HG03571 (cell line): Measurements from ENCODE around the gene PLA2R1.
"Not testable (repeated sequence)": the region's sequence is repeated elsewhere in the genome, so short reads cannot be mapped to it uniquely, and the experiment has no call there.

Experiments used
- ATAC-seq: cut with Tn5 transposase; IDR thresholded peaks from one replicate; pipeline ENCODE4 v1.9.1; 2021; ENCODE audit not compliant: unreplicated experiment

PLA2R1 gene

GRCh38 chr2:160063879-160064612 is 1.6 kb upstream of the PLA2R1 start:
- ATAC-seq: no peak

- ATAC-seq: no peak
Observed at GRCh38 chr2:160063271-160063670, 856 bp upstream of the PLA2R1 start.

GRCh38 chr2:160061944-160062291 is 497 bp downstream of the PLA2R1 start:
- no peak for ATAC-seq

- no peak for ATAC-seq
Observed at GRCh38 chr2:160061533-160061932, 882 bp downstream of the PLA2R1 start.

GRCh38 chr2:160060297-160060696 is 2.1 kb downstream of the PLA2R1 start:
- no peak for ATAC-seq

GRCh38 chr2:160057356-160057755 is 5.1 kb downstream of the PLA2R1 start:
- no peak for ATAC-seq

- ATAC-seq: no peak
Observed at GRCh38 chr2:160055726-160056108, 6.7 kb downstream of the PLA2R1 start.

- no peak for ATAC-seq
Observed at GRCh38 chr2:160054984-160055725, 7.3 kb downstream of the PLA2R1 start.

GRCh38 chr2:160053946-160054345 is 8.5 kb downstream of the PLA2R1 start:
- no peak for ATAC-seq

- ATAC-seq: no peak
Observed at GRCh38 chr2:160052531-160052930, 9.9 kb downstream of the PLA2R1 start.

- ATAC-seq: no peak
Observed at GRCh38 chr2:160051371-160051800, 11.0 kb downstream of the PLA2R1 start.

GRCh38 chr2:160050147-160050546 is 12.3 kb downstream of the PLA2R1 start:
- no peak for ATAC-seq

- ATAC-seq: no peak
Observed at GRCh38 chr2:160045703-160046210, 16.7 kb downstream of the PLA2R1 start.

GRCh38 chr2:160044728-160045127 is 17.7 kb downstream of the PLA2R1 start:
- no peak for ATAC-seq

GRCh38 chr2:160043265-160043664 is 19.1 kb downstream of the PLA2R1 start:
- ATAC-seq: no peak

- no peak for ATAC-seq
Observed at GRCh38 chr2:160042054-160042453, 20.4 kb downstream of the PLA2R1 start.

GRCh38 chr2:160041091-160041490 is 21.3 kb downstream of the PLA2R1 start:
- ATAC-seq: no peak

GRCh38 chr2:160039166-160039903 is 23.1 kb downstream of the PLA2R1 start:
- ATAC-seq: no peak

- ATAC-seq: not testable (repeated sequence)
Observed at GRCh38 chr2:160038662-160039061, 23.8 kb downstream of the PLA2R1 start.

- ATAC-seq: no peak
Observed at GRCh38 chr2:160036736-160037135, 25.7 kb downstream of the PLA2R1 start.

GRCh38 chr2:160035125-160035524 is 27.3 kb downstream of the PLA2R1 start:
- no peak for ATAC-seq

GRCh38 chr2:160034396-160034795 is 28.0 kb downstream of the PLA2R1 start:
- no peak for ATAC-seq
